Measurements from ENCODE around the gene POLN. TPM values are rescaled to one million over a fixed set of nuclear protein-coding genes. Genes with fewer than 3 reads are reported as not detected.
A peak's percentile ranks its signal among the peaks of the same experiment; 100 is the strongest.

Gene POLN
- total RNA-seq, 1 donor from 2014 or later: 12.8 TPM

- DNase-seq (ENCODE audit: low spot score): no peak
Observed at GRCh38 chr4:2264481-2265041, 22.6 kb upstream of the POLN start.

GRCh38 chr4:2263926-2264321 lies 22.0 kb upstream of the POLN start:
- DNase-seq (ENCODE audit: low spot score): no peak

GRCh38 chr4:2262944-2263250 lies 21.0 kb upstream of the POLN start:
- DNase-seq (ENCODE audit: low spot score): no peak

GRCh38 chr4:2262145-2262943 lies 20.4 kb upstream of the POLN start:
- DNase-seq (ENCODE audit: low spot score): peak; percentile 100

GRCh38 chr4:2261853-2262144 lies 19.9 kb upstream of the POLN start, which contains the start of gene MXD4:
Gene MXD4 (minus strand): TSS chr4:2262109. CDS start chr4:2261980, 129 bp downstream.
- no peak for DNase-seq (ENCODE audit: low spot score)

GRCh38 chr4:2261110-2261852 lies 19.4 kb upstream of the POLN start:
- peak; percentile 91 for DNase-seq (ENCODE audit: low spot score)

- DNase-seq (ENCODE audit: low spot score): peak; percentile 90
Observed at GRCh38 chr4:2260344-2261109, 18.6 kb upstream of the POLN start.

GRCh38 chr4:2259541-2260343 lies 17.8 kb upstream of the POLN start:
- DNase-seq (ENCODE audit: low spot score): no peak

- DNase-seq (ENCODE audit: low spot score): peak; percentile 88
Observed at GRCh38 chr4:2259036-2259540, 17.2 kb upstream of the POLN start.

- DNase-seq (ENCODE audit: low spot score): peak; percentile 73
Observed at GRCh38 chr4:2258091-2259035, 16.4 kb upstream of the POLN start.

- peak; percentile 82 for DNase-seq (ENCODE audit: low spot score)
Observed at GRCh38 chr4:2257361-2258081, 15.6 kb upstream of the POLN start.

- peak; percentile 90 for DNase-seq (ENCODE audit: low spot score)
Observed at GRCh38 chr4:2256781-2257191, 14.9 kb upstream of the POLN start.

GRCh38 chr4:2256156-2256731 lies 14.3 kb upstream of the POLN start:
- no peak for DNase-seq (ENCODE audit: low spot score)

GRCh38 chr4:2255501-2256155 lies 13.7 kb upstream of the POLN start:
- no peak for DNase-seq (ENCODE audit: low spot score)

- peak; percentile 77 for DNase-seq (ENCODE audit: low spot score)
Observed at GRCh38 chr4:2254665-2255500, 13.0 kb upstream of the POLN start.

- DNase-seq (ENCODE audit: low spot score): no peak
Observed at GRCh38 chr4:2253160-2254084, 11.5 kb upstream of the POLN start.
